IMR-90 (cell line): ENCODE measurements around the gene DPF3. TPM values are rescaled to one million over a fixed set of nuclear protein-coding genes. Genes with fewer than 3 reads are reported as not detected.

Source experiments
- ATAC-seq: fragments of 200-7000 bp; cut with Tn5 transposase; 2 replicates; pipeline ENCODE4 v1.9.1; 2020; ENCODE audit warnings: low read depth, mild to moderate bottlenecking, moderate library complexity
- BruUV-seq: library from RNA; stranded (reverse); fragments of 400-500 nt; replicated peaks from 2 replicates; lab custom pipeline; 2021; lab: Mats Ljungman, UMichigan
- CTCF ChIA-PET: fragments of 300-600 bp; formaldehyde crosslinking; extraction: SDS; loops from one replicate; lab custom pipeline; 2021; ENCODE audit warnings: antibody characterized with exemption; lab: Yijun Ruan, JAX
- POLR2A ChIA-PET: fragments of 300-600 bp; sonication (Branson Sonifier 250); formaldehyde crosslinking; loops from one replicate; lab custom pipeline; 2022; ENCODE audit warnings: antibody characterized with exemption; ENCODE audit not compliant: unreplicated experiment; lab: Charles Lee
- DNase-seq: peaks from one replicate; pipeline ENCODE4 v3.0.0; 2013
- H2AFZ ChIP-seq: replicated peaks from 2 replicates; pipeline ENCODE3; 2013; ENCODE audit warnings: low read length, mild to moderate bottlenecking; ENCODE audit not compliant: poor library complexity
- H2AK5ac ChIP-seq: 2 replicates; pipeline ENCODE4 v1.6.1; 2013; ENCODE audit warnings: low read depth, low read length, inconsistent platforms
- H2AK9ac ChIP-seq: replicated peaks from 2 replicates; pipeline ENCODE3; 2013; ENCODE audit warnings: mild to moderate bottlenecking, low read depth, low read length, moderate library complexity; ENCODE audit not compliant: poor library complexity
- H2BK120ac ChIP-seq: 2 replicates; pipeline ENCODE4 v1.6.1; 2013; ENCODE audit warnings: low read depth, low read length, inconsistent platforms
- H2BK15ac ChIP-seq: 3 replicates; pipeline ENCODE4 v1.6.1; 2013; ENCODE audit warnings: low read depth, low read length, inconsistent platforms
- H2BK20ac ChIP-seq: 2 replicates; pipeline ENCODE4 v1.6.1; 2013; ENCODE audit warnings: low read depth, mild to moderate bottlenecking, inconsistent platforms, low read length, moderate library complexity
- H2BK5ac ChIP-seq: 2 replicates; pipeline ENCODE4 v1.6.1; 2013; ENCODE audit warnings: mild to moderate bottlenecking, low read depth, low read length, inconsistent platforms; ENCODE audit not compliant: poor library complexity, severe bottlenecking
- H3K14ac ChIP-seq: replicated peaks from 2 replicates; pipeline ENCODE4 v1.6.1; 2013; ENCODE audit warnings: low read depth, low read length, inconsistent platforms
- H3K18ac ChIP-seq: 2 replicates; pipeline ENCODE4 v1.6.1; 2013; ENCODE audit warnings: low read depth, low read length, control low read depth
- H3K23ac ChIP-seq: 2 replicates; pipeline ENCODE4 v1.6.1; 2013; ENCODE audit warnings: low read depth, low read length, inconsistent platforms
- H3K27ac ChIP-seq: 2 replicates; pipeline ENCODE4 v1.5.1; 2013; ENCODE audit warnings: mild to moderate bottlenecking, control low read depth, low read length; ENCODE audit not compliant: insufficient read depth
- H3K27me3 ChIP-seq: 2 replicates; pipeline ENCODE4 v1.6.1; 2013; ENCODE audit warnings: low read length; ENCODE audit not compliant: control insufficient read depth, insufficient read depth
- H3K36me3 ChIP-seq: 2 replicates; pipeline ENCODE4 v1.6.1; 2013; ENCODE audit warnings: low read length, mixed read lengths; ENCODE audit not compliant: control insufficient read depth, insufficient read depth
- H3K4ac ChIP-seq: 2 replicates; pipeline ENCODE4 v1.6.1; 2013; ENCODE audit warnings: low read depth, low read length, inconsistent platforms
- H3K4me1 ChIP-seq: 2 replicates; pipeline ENCODE4 v1.6.1; 2013; ENCODE audit warnings: low read length, mixed read lengths; ENCODE audit not compliant: control insufficient read depth, insufficient read depth
- H3K4me2 ChIP-seq: 2 replicates; pipeline ENCODE4 v1.6.1; 2013; ENCODE audit warnings: low read depth, mild to moderate bottlenecking, control low read depth, low read length, moderate library complexity
- H3K4me3 ChIP-seq: 2 replicates; pipeline ENCODE4 v1.5.1; 2013; ENCODE audit warnings: low read depth, mild to moderate bottlenecking, control low read depth, low read length, moderate library complexity; ENCODE audit not compliant: insufficient read depth
- H3K56ac ChIP-seq: 2 replicates; pipeline ENCODE4 v1.6.1; 2013; ENCODE audit warnings: low read length, inconsistent platforms; ENCODE audit not compliant: insufficient read depth; ENCODE audit errors: extremely low read depth
- H3K79me1 ChIP-seq, 2 experiments: 2 replicates each; pipeline ENCODE4 v1.6.1; 2013; ENCODE audit warnings: low read length in 2 of 2, inconsistent platforms in 1 of 2, low read depth in 1 of 2
- H3K9ac ChIP-seq: 2 replicates; pipeline ENCODE4 v1.6.1; 2013; ENCODE audit warnings: low read depth, low read length, control low read depth
- H3K9me1 ChIP-seq: 2 replicates; pipeline ENCODE4 v1.6.1; 2013; ENCODE audit warnings: low read length, inconsistent platforms; ENCODE audit not compliant: insufficient read depth
- H3K9me3 ChIP-seq: 2 replicates; pipeline ENCODE4 v1.6.1; 2013; ENCODE audit warnings: low read length; ENCODE audit not compliant: control insufficient read depth, insufficient read depth
- H4K20me1 ChIP-seq: 2 replicates; pipeline ENCODE4 v1.6.1; 2013; ENCODE audit warnings: low read length, inconsistent platforms; ENCODE audit not compliant: insufficient read depth
- H4K5ac ChIP-seq: 2 replicates; pipeline ENCODE4 v1.6.1; 2013; ENCODE audit warnings: mild to moderate bottlenecking, low read depth, low read length, control low read depth
- H4K8ac ChIP-seq, 2 experiments: 2 replicates each; pipeline ENCODE4 v1.6.1; 2013; ENCODE audit warnings: low read depth in 2 of 2, low read length in 2 of 2, control low read depth in 1 of 2, inconsistent platforms in 1 of 2
- H4K91ac ChIP-seq: 2 replicates; pipeline ENCODE4 v1.6.1; 2013; ENCODE audit warnings: low read depth, low read length, inconsistent platforms; ENCODE audit not compliant: insufficient read depth
- BHLHE40 ChIP-seq: fragments of 150-350 bp; IDR thresholded peaks from 2 replicates; pipeline ENCODE4 v1.6.1; 2016; ENCODE audit warnings: mild to moderate bottlenecking, low read depth, low read length
- CEBPB ChIP-seq: IDR thresholded peaks from 2 replicates; pipeline ENCODE4 v1.6.1; 2012; ENCODE audit warnings: low read depth, low read length, improper control_type of control experiment
- CHD1 ChIP-seq: IDR thresholded peaks from 2 replicates; pipeline ENCODE4 v1.6.1; 2012; ENCODE audit warnings: low read depth, low read length, improper control_type of control experiment
- CTCF ChIP-seq: conservative IDR thresholded peaks from 2 replicates; pipeline ENCODE4 v1.5.1; 2012; ENCODE audit warnings: mild to moderate bottlenecking, low read depth, low read length, improper control_type of control experiment
- FOS ChIP-seq: fragments of 150-350 bp; IDR thresholded peaks from 2 replicates; pipeline ENCODE4 v1.6.1; 2016; ENCODE audit warnings: low read depth, low read length
- MAFK ChIP-seq: IDR thresholded peaks from 2 replicates; pipeline ENCODE4 v1.6.1; 2012; ENCODE audit warnings: low read depth, low read length, improper control_type of control experiment
- MAZ ChIP-seq: IDR thresholded peaks from 2 replicates; pipeline ENCODE4 v1.6.1; 2012; ENCODE audit warnings: low read depth, mild to moderate bottlenecking, low read length, improper control_type of control experiment, moderate library complexity, borderline replicate concordance
- MXI1 ChIP-seq: IDR thresholded peaks from 2 replicates; pipeline ENCODE4 v1.6.1; 2012; ENCODE audit warnings: low read depth, mild to moderate bottlenecking, low read length, moderate library complexity, borderline replicate concordance
- NFE2L2 ChIP-seq: fragments of 150-350 bp; IDR thresholded peaks from 2 replicates; pipeline ENCODE4 v1.6.1; 2016; ENCODE audit warnings: low read depth, mild to moderate bottlenecking, low read length
- RAD21 ChIP-seq: IDR thresholded peaks from 2 replicates; pipeline ENCODE4 v1.6.1; 2012; ENCODE audit warnings: low read length, improper control_type of control experiment
- RCOR1 ChIP-seq: IDR thresholded peaks from 2 replicates; pipeline ENCODE4 v1.6.1; 2012; ENCODE audit warnings: mild to moderate bottlenecking, low read length, improper control_type of control experiment; ENCODE audit not compliant: insufficient replicate concordance
- RFX5 ChIP-seq: IDR thresholded peaks from 2 replicates; pipeline ENCODE4 v1.8.0; 2012; ENCODE audit warnings: low read depth, mild to moderate bottlenecking, low read length, moderate library complexity
- SMC3 ChIP-seq: fragments of 150-350 bp; IDR thresholded peaks from 2 replicates; pipeline ENCODE4 v1.6.1; 2016; ENCODE audit warnings: low read depth, mild to moderate bottlenecking, antibody characterized with exemption, low read length, moderate library complexity
- WGBS, 2 experiments: methylation state at CpG; one replicate each; pipeline versions ENCODE4 v1.1.5 to v1.1.7; 2013; ENCODE audit warnings: missing lambda C conversion rate in 2 of 2; ENCODE audit not compliant: insufficient read length in 1 of 2; ENCODE audit errors: extremely low coverage in 2 of 2; 5-methylcytosine and 5-hydroxymethylcytosine counted together
- dilution Hi-C: fragments of 300-500 bp; cut with HindIII; formaldehyde crosslinking; loops from one replicate; pipeline ENCODE4 v1.14.3; 2018; ENCODE audit warnings: low sequenced_read_pairs; ENCODE audit not compliant: unreplicated experiment
- in situ Hi-C: fragments of 300-500 bp; cut with MboI; formaldehyde crosslinking; loops from 3 replicates; pipeline ENCODE4 v1.14.3; 2019; ENCODE audit warnings: low sequenced_read_pairs, inconsistent platforms, mixed read lengths
- intact Hi-C: fragments of 100-400 bp; cut with micrococcal nuclease; formaldehyde crosslinking; loops from 2 replicates; pipeline ENCODE4 v1.10.0; 2022
- polyA plus RNA-seq, 3 experiments: library from polyadenylated mRNA; depleted of rRNA; stranded (reverse); fragments of >200 nt; gene quantifications; 2 replicates each; pipeline ENCODE4 v1.2.3, GENCODE V29; 2012; ENCODE audit warnings: low replicate concordance in 1 of 3
- total RNA-seq: library from RNA; depleted of rRNA; stranded (reverse); fragments of >200 nt; gene quantifications from 2 replicates; pipeline ENCODE4 v1.2.3, GENCODE V29; 2012
- TF ChIP-seq, protein P1 (sequence below): fragments of 150-350 bp; IDR thresholded peaks from 2 replicates; pipeline ENCODE4 v1.6.1; 2017; ENCODE audit warnings: mild to moderate bottlenecking, antibody characterized with exemption, low read length, low read depth
- TF ChIP-seq, protein P2 (sequence below): fragments of 150-350 bp; IDR thresholded peaks from 2 replicates; pipeline ENCODE4 v1.6.1; 2016; ENCODE audit warnings: low read depth, mild to moderate bottlenecking, low read length, moderate library complexity, borderline replicate concordance

The DPF3 gene
- total and polyA plus RNA-seq, 2 of the 4 experiments (the other 2 are of a cell fraction), result 30.5 to 32.8 TPM

DNA sequence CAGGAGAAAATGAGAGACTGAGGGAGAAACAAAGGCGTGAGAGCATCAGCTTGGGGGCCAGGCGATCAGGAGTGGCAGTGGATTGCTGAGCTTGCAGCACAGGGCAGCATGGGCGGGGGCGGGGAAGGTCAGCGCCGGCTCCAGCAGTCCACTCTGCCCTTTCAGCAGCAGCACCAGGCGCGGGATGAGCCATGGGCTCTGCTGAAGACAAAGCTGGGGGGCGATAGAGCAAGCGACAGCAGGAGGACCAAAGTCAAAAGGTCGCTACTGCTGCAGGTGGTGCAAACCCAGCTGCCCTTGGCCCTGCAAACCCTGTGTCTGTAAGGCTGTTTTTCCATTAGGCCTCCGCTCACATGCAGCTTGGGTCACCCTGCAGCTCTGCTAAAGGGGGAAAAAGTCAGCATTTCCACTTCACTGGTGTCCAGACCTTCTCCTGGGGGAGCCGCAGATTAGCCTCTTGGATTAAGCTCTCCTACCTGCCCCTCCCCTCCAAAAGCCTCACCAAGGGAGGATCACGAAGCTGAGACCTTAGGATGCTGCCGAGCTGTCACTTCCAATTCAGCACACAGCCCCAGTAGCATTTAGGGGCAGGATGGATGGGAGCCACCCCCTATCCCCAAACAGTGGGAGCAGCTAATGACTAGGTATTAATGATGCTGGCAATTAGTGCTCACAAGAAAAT is 204.8 kb downstream of the DPF3 start:
- Histone ChIP-seq H2BK5ac (no peak overlapping the region), H4K91ac (no peak overlapping the region), H3K27me3 (no peaks in the 10 kb centered on the region), H3K56ac (no peak overlapping the region), H3K4ac (no peak overlapping the region), H2BK20ac (no peak overlapping the region), H2AFZ (no peak overlapping the region), H3K4me2 (no peak overlapping the region), H3K4me3 (no peak overlapping the region), H3K18ac (no peak overlapping the region), H2AK9ac (no peak overlapping the region), H3K9ac (no peak overlapping the region), H3K4me1 (peaks cover 1% of the 10 kb centered on the region; the same call in 1 of the 2 replicates), H4K5ac (no peak overlapping the region), H3K79me1 (peaks cover 0 to 20% of the 10 kb centered on the region in 2 experiments; a peak in 1 of 4 replicates), H2BK120ac (no peak overlapping the region), H3K9me3 (no peaks in the 10 kb centered on the region), H3K23ac (no peak overlapping the region), H2BK15ac (no peak overlapping the region), H2AK5ac (no peak overlapping the region), H3K14ac (no peak overlapping the region), H3K36me3 (peaks cover 28% of the 10 kb centered on the region), H3K9me1 (peaks cover 16% of the 10 kb centered on the region), H3K27ac (no peak overlapping the region), H4K8ac (no peak overlapping the region), H4K20me1 (no peaks in the 10 kb centered on the region)
- in situ Hi-C loops (no loop called here), dilution Hi-C loops (no loop called here), intact Hi-C loops (no loop called here)
- ChIA-PET POLR2A (no interaction called here), CTCF (interaction anchor here (0.5 kb wide), 1 partner anchor 221 kb away, joined by 3 read pairs; no protein-coding TSS in a partner anchor)
- ATAC-seq (no peak), DNase-seq (no peak)
- WGBS, 2 experiments, result 76% methylated on average over 8 of the region's 15 CpGs; no CpG with 5 or more reads in 1 of the 2 experiments
- BruUV-seq, result no TSS peak
- TF ChIP-seq, protein P1, sequence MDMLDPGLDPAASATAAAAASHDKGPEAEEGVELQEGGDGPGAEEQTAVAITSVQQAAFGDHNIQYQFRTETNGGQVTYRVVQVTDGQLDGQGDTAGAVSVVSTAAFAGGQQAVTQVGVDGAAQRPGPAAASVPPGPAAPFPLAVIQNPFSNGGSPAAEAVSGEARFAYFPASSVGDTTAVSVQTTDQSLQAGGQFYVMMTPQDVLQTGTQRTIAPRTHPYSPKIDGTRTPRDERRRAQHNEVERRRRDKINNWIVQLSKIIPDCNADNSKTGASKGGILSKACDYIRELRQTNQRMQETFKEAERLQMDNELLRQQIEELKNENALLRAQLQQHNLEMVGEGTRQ, result no peak
- no peak for TF ChIP-seq SMC3
- no peak for TF ChIP-seq FOS
- TF ChIP-seq, protein P2, sequence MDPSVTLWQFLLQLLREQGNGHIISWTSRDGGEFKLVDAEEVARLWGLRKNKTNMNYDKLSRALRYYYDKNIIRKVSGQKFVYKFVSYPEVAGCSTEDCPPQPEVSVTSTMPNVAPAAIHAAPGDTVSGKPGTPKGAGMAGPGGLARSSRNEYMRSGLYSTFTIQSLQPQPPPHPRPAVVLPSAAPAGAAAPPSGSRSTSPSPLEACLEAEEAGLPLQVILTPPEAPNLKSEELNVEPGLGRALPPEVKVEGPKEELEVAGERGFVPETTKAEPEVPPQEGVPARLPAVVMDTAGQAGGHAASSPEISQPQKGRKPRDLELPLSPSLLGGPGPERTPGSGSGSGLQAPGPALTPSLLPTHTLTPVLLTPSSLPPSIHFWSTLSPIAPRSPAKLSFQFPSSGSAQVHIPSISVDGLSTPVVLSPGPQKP, result no peak
- TF ChIP-seq BHLHE40, result no peak
- TF ChIP-seq NFE2L2, result no peak
- TF ChIP-seq CEBPB, result no peak
- no peak for TF ChIP-seq CTCF
- TF ChIP-seq MAZ, result no peak
- TF ChIP-seq RFX5, result no peak
- no peak for TF ChIP-seq MXI1
- TF ChIP-seq RCOR1, result no peak
- no peak for TF ChIP-seq RAD21
- no peak for TF ChIP-seq CHD1
- TF ChIP-seq MAFK, result no peak
